Ecto neural progenitor cell (in vitro differentiated cells): ENCODE results near the gene SCMH1.
"Not testable (repeated sequence)": the region's sequence is repeated elsewhere in the genome, so short reads cannot be mapped to it uniquely, and the experiment has no call there.

ENCODE experiments used
- DNase-seq: peaks from one replicate; pipeline ENCODE4 v3.0.0-alpha.2; 2018; ENCODE audit warnings: low spot score

The SCMH1 gene

DNA sequence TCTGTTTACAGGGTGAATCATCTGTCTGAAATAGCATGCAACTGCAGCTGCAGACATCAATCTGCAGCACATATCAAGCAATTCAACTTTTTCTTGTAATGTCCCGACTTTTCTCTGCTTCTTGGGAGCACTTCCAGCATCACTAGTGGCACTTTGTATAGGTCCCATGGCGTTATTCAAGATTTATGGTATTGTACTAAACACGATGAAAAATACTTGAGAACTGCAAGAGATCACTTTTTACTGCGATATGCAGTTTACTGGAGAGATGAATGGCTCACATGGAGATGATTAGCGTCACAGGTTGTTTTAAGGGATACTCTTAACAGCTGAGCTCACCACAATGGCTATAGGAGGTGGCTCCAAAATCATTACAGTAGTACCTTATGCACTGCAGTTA is 7.2 kb upstream of the SCMH1 start:
- no peak for DNase-seq

DNA sequence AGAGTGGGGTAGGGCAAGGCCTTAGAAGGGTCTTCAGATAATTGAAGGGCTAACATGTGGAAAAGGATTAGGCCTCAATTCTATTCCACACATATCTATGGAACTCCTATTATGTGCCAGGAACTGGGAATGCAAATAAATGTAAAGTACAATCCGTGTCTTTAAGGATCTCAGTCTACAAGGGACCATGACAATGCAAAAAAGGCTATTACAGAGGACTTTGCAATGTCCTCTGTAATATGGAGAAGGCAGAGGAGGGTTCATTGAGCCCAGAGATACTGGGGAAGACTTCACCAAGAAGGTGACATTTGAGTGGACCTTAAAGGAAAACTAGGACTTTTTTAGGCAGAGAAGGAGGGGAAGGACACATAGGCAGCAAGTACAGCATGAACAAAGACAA is 4.5 kb upstream of the SCMH1 start:
- DNase-seq: no peak

DNA sequence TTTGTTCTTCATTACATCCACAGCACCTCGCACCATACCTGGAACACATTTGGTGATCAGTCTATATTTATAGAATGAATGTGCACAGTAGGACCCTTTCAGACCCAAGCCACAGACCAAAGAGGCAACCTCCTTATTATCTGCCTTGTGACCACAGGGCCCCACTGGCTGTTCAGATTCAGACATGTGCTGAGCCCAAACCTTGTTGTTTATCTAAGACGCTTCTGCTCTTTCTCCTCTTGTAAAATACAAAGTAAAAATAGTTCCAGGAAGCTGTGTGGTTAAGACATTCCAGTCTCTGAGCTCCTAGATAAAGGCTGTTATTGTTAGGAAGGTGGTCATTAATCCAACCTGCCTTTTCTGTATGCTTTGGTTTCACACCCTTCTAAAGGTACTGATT is 3.6 kb upstream of the SCMH1 start:
- DNase-seq: no peak

DNA sequence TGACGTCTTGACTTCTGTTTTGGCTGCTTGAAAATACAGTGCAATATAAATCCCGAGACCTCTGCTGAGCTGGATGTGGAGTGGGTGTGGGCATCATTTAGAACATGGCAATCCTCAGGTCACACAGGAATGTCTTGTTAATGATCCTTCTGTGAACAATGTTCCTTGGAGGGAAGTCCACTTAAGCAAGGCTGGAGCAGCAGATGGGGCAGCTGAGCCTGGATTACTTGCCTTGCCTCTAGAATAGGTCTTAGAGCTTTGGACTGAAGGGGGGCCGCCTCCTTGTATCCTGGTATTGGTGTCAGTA is 926 bp upstream of the SCMH1 start:
- no peak for DNase-seq

DNA sequence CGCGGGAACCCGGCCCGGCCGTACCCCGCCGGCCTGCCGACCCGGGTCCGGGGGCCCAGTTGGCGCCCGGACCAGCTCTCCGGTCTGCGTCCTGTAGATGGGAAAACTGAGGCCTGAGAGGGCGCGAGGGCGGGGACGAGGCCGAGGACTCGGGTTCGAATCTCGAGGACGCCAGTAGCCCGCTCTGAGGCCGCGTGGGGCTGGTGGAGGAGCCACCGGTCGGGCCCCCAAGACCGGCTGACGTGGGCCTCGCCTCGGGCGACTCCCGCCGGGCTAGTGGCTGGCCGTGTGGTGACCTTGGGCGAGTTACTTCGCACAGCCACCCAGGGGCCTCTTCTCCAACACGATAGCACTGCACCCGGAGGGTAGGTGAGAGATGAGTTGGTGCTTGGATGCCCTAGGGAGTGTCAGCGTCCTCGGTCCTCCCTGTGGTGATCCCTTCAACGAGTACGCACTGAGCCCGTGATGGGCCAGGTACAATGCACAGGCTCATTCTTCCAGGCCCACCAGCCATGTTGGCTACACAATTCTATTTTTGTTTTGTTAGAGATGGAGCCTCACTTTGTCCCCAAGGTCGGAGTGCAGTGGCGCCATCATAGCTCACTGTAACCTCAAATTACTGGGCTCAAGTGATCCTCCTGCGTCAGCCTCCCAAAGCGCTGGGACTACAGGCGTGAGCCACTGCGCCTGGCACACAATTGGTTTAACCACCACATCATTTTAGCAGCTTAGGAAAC is 404 bp upstream of the SCMH1 start:
- peak; percentile 69 for DNase-seq

DNA sequence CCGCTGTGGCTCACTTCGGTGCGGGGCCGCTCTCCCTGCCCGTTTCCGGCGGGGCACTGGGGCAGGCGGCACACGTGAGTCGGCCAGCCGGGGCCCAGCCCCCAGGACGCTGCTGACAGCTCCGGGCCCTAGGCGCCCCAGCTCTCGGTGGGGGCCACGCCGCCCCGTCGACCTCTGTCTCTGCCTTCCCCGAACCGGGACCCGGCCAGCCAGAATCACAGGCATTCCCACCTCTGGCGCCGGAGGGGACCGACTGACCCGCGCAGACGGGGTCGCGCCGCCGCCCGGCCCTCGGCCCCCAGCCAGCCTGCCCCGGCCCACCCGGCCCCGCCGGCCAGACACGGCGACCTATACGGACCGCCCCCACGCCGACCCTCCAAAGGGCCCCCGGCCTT is 755 bp downstream of the SCMH1 start:
- no peak for DNase-seq

DNA sequence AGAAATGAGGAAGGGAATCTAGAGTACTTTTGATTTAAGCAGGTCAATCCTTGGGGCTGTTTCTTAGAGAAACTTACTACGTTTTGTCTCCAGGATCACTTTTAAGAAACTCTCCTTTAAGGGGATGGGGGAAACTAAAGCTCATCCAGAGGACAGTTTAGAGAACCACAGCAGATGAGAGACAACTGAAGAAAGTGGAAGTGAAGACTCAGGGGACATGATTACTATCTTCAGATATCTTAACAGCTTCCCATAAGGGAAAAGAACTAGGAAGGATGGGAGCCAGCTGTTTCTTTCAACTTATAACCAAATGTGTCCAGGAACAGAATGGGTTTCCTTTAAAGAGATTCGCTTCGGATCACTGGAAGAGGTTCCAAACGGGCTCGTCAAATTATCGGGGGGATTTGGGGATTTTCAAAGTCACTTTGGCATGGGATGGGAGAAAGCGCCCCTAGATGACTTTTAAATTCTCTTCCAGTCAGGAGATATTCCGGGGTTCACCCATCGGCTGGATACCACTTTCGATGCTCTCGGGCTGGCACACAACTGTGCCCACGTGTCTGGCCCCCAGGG is 1.2 kb downstream of the SCMH1 start:
- no peak for DNase-seq

DNA sequence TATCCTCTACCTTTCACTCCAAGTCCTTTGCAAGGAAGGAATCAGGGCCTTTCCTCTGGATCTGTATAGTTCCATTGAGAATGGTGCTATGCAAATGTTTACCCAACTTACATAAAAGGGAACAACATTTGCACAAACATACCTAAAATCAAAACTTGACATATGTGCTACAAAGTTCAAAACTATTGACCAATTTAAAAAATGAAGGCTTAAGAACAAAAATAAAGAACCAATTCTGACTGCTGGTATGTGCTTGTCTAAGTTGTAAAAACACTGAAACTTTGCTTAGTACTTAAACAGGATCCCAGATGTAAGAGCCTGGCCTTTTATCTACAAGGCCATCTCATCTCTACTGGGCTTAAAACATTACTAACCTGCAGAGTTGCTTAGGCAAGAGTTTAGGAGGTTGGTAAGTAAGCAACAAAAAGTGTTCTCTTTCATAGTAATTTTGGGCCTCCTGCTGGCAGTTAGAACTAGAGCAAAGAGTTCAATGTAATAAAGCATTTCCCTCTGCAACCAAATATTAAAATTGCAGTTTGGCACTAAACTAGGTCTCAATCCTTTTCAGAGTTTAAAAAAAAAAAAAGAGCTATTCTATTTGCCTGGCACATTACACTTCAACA is 2.0 kb downstream of the SCMH1 start:
- no peak for DNase-seq

DNA sequence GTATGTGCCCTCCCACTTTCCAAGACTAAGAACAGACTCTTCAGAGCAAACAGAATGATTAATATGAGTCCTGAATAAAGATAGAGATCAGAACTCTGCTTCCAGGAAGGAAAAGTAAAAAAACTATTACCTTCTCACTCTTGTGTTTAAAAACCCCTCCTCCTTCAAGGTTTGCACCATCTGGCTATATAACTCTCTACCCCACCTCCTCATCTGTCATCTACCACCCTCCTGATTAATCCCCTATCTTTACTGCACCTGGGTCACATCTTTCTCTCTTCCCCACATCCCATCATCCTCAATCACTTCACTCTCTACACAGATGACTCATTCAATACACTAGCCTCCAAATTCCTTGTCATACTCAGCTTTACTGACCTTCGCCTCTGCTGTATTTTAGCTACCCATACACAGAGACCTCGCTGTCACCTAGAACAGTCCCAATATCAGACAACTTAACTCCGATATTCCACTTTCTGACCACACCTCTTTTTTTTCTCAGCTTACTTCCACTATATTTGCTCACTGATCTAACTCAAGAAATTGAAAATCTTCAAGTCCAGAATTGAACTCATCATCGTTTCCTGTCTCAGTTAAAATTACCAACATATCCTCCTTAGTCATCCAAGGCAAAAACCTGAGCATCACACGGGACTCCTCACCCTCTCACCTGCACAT is 3.7 kb downstream of the SCMH1 start:
- DNase-seq: no peak

DNA sequence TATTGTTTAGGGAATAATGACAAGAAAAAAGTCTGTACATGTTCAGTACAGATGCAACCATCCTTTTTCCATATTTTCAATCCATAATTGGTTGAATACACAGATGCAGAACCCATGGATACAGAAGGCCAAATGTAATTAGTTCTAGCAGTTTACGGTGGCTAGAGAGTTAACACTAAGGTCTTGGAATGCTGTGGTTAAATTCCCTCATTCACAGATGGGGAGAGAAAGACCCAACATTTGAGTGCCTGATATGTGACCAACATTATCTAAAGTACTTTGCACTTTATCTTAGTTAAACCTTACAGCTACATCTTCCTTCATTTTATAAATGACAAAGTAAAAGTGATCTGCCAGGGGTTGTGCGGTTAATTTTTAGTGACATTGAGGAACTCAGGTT is 5.3 kb downstream of the SCMH1 start:
- DNase-seq: no peak

DNA sequence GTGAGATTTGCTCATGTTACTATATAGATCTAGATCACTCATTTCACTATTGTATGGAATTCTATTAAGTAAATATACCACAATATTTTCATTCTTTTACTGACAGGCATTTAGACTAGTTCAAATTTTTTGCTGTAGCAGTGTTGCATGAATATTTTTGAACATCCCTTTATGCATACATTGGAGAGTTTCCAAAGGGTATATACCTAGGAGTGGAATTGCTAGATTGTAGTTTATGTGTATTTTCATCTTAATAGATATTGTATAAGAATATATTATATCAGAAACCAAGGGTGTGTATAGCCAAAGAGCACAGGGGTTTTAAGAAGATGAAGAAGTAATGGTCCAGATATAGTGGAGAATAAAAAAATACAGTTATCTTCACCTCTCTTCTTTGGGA is 6.2 kb downstream of the SCMH1 start:
- DNase-seq: no peak

DNA sequence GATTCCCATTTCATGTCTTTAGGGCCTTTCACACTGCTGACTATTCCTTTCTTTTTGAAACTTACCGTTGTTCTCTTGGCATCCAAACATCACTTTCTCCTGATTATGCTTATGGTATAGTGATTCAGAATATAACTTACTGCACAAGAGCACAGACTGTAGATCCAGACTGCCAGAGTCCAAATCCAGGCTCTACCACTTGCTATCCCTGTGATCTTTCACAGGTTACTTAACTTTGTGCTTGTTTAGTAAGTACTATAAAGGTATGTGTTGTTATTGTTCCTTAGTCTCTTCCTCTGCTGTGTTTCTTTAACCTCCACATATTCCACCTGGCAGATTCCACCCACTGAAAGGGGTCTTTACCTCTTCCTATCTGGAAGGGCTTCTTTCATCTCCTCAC is 8.4 kb downstream of the SCMH1 start:
- no peak for DNase-seq

DNA sequence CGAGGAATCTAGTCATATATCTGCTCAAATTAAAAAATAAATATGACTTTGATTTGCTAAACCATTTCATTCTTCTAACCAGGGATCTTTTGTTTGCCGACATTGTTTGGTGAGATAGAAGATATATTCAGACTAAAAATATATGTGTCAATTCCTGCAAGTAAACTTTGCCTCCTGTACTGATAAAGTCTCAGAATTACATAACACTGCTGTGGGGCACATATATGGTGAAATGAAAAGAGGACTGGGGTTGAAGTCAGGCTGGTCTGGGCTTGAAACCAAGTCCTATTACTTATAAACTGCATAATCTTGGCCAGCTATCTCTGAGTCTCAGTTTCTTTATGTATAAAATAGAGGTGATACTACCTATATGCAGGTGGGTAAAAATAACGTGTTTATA is 9.8 kb downstream of the SCMH1 start:
- no peak for DNase-seq

DNA sequence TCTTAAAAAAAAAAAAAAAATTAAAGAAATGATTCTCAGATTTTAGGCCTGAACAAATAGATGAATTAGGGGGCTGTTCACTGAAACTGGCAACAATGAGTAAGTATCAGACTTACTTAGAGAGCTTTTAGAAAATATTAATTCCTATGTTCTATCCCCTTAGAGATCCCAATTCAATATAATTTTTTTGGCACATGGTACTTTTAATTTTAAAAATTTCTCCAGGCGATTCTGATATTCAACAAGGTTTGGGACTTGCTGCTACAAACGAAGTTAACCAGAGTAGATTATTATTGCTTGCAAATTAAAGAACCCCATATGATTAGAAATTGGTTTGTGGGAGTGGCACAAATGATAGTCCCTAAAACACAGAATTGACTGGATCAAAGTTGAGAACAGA is 11.4 kb downstream of the SCMH1 start:
- DNase-seq: no peak

DNA sequence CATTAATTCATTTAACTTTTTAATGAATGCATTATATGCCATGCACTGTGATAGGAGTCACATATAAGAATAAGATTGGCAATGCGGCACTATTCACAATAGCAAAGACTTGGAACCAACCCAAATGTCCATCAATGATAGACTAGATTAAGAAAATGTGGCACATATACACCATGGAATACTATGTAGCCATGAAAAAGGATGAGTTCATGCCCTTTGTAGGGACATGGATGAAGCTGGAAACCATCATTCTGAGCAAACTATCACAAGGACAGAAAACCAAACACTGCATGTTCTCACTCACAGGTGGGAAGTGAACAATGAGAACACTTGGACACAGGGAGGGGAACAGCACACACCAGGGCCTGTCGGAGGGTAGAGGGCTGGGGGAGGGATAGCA is 12.9 kb downstream of the SCMH1 start:
- DNase-seq: not testable (repeated sequence)

DNA sequence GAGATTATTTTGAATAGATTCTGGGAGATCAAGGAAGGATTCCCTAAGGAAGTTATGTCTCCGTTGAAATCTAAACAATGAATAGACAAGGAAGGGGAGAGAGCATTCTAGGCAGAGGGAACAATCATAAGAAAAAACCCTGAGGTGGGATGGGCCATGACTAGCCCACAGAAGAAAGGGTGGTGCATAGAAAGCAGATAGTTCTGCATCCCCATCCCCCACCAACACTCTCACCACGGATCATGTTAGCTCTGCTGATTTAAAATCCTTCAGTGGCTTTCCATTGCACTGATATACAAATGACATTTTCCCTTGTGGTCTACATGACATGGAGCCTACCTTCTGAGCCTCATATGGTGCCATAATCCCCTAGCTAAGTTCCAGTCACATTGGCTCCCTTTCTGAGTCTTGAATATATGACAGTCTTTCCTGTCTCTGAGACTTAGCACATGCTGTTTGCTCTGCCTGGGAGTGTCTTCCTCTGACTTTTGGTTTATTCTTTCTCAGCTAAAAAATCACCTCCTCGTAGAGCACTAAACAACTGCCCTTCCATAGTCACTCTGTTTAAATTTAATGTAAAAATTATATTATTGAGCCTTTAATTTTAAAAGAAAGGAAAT is 15.2 kb downstream of the SCMH1 start:
- DNase-seq: no peak

DNA sequence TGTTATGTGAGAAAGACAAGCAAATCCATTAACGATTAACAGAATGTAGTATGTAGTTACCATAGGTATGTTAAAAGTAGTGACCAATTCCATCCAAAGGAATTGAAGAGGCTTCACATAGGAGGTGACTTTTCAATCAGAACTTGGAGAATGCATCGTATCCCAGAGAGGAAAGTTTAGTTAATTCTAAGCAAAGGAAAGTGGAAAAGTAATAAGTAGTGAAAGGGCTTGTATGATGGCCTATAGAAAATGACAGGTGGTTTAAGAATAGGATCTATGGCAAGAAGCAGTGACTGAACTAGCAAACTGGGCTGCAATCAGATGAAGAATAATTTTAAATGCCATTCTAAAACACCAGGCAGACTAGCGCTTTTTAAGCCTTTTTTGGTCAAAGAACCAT is 16.6 kb downstream of the SCMH1 start:
- no peak for DNase-seq

DNA sequence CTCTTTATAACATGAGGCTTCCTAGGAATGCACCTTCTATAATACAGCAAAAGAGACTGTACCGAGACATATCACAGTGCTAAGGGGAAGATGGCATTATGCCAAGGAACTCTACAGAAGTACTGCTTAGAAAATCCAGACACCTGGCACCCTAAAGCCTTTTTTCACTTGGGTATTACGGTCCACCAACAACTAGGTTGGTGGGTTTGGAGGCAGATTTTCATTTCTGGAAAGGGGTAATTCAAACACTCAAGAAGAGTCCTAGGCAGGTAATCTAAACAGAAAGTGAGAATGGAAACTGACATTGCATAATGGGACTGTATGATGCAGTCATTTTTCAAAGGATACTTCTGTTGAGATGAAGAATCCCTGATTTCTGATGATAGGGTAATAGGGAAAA is 19.6 kb downstream of the SCMH1 start:
- DNase-seq: no peak

DNA sequence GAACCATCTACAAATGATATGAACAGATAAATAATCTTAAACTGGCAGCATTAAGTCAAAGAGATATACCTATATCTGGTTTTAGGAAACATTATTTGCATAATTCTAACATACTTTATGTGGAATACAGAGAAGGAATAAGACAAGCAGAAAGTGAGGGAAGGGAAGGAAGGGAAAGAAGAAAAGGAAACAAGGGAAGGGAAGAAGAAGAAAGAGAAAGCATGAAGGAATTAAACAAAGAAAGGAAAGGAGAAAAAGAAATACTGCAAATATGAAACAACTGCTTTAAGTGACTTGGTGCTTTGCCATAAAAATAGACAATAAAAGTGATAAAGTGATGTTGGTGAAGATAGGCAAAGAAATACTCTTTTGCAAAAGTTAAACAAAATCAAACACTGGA is 20.1 kb downstream of the SCMH1 start:
- no peak for DNase-seq

DNA sequence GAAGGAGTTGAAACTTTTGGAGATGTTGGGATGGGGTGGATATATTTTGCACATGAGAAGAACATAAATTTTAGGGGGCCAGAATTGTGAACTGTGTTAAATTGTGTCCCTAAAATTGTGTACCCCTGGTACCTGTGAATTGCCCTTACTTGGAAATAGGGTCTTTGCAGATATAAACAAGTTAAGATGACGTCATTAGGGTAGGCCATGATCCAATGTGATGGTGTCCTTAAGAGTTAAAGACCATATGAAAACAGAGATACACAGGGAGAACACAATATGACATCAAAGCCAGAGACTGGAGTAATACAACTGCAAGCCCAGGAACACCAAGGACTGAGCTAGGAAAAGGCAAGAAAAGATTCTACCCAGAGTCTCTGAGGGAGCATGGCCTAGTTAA is 24.0 kb downstream of the SCMH1 start:
- DNase-seq: no peak

DNA sequence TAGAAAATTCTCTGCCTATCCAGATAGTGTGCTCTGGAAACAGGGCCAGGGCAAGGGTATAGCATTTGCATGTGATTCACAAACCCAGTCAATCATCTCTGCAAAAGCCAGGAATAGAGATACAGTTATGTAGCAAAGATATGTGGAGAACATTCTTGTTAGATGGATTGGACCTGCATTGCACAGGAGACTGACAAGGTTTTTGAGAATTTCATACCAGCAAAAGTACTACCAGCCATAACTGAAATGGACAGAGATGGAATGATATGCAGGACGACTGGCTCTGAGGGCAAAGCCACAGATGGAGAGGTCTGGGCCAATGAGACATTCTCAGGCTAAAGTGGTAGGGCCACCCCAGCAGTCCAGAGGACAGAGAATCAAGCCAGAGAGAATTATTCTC is 24.7 kb downstream of the SCMH1 start:
- DNase-seq: no peak

DNA sequence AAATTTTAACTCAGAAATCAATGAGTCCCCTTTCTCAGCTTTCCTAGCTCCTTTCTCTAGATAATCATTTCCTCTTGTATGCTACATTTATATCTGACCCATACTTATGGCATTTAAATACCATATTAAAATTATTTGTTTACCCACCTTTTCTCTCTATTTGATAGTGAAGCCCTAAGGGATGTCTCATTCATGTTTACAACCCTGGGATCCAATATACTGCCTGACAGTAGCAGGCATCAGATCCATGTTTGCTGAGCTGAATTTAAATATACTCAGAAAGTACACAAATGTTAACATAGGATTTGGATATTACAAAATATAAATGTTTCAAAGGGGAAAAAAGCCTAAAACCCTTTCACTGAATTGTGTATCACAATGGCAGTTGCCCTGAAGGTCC is 26.5 kb downstream of the SCMH1 start:
- no peak for DNase-seq

DNA sequence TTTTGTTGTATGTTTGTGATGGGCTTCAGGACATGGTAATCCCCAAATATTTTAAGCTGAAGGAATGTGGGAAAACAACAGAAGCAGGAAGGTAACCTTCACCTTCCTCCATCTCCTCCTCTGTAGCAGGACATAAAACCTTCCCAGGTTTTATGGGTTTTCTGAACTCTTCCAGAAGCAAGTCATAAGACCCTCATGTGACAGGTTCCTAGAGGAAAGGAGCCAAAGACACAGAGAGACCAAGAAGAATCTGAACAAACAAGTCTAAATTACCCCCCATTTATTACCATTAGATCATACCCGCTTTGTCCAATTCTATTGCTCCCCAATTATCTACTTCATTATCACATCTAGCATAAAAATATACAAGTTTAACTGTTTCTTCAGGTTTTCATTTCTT is 28.8 kb downstream of the SCMH1 start:
- DNase-seq: no peak
